WTC11 (cell line): ENCODE measurements around the gene SMO. TPM values are rescaled to one million over a fixed set of nuclear protein-coding genes. Genes with fewer than 3 reads are reported as not detected.
A peak's percentile ranks its signal among the peaks of the same experiment; 100 is the strongest.

ENCODE experiments used
- CREM ChIP-seq: sonication (generic); formaldehyde crosslinking; IDR thresholded peaks from 2 replicates; pipeline ENCODE4 v1.8.1; 2022; ENCODE audit warnings: mild to moderate bottlenecking, missing genetic modification reagents, moderate library complexity
- FOXJ3 ChIP-seq: sonication (generic); formaldehyde crosslinking; IDR thresholded peaks from 2 replicates; pipeline ENCODE4 v1.9.0; 2021; ENCODE audit warnings: missing genetic modification reagents, mild to moderate bottlenecking, borderline replicate concordance
- JUN ChIP-seq: sonication (generic); formaldehyde crosslinking; IDR thresholded peaks from 2 replicates; pipeline ENCODE4 v1.8.0; 2023; ENCODE audit warnings: mild to moderate bottlenecking, missing genetic modification reagents
- NFE2L1 ChIP-seq: sonication (generic); formaldehyde crosslinking; IDR thresholded peaks from 2 replicates; pipeline ENCODE4 v1.8.1; 2023; ENCODE audit warnings: missing genetic modification reagents
- NR3C1 ChIP-seq: sonication (generic); formaldehyde crosslinking; conservative IDR thresholded peaks from 2 replicates; pipeline ENCODE4 v1.8.1; 2023; ENCODE audit warnings: low read depth, mild to moderate bottlenecking, missing genetic modification reagents
- OVOL2 ChIP-seq: fragments of 250-450 bp; sonication (Bioruptor Pico); IDR thresholded peaks from 2 replicates; pipeline ENCODE4 v1.9.0; 2021; ENCODE audit warnings: mild to moderate bottlenecking, borderline replicate concordance
- RELA ChIP-seq: sonication (generic); formaldehyde crosslinking; IDR thresholded peaks from 2 replicates; pipeline ENCODE4 v1.8.1; 2022; ENCODE audit warnings: missing genetic modification reagents, mild to moderate bottlenecking, borderline replicate concordance
- SMAD3 ChIP-seq: sonication (generic); formaldehyde crosslinking; IDR thresholded peaks from 2 replicates; pipeline ENCODE4 v1.8.0; 2022; ENCODE audit warnings: missing genetic modification reagents, mild to moderate bottlenecking, borderline replicate concordance
- SMAD4 ChIP-seq: sonication (generic); formaldehyde crosslinking; IDR thresholded peaks from 2 replicates; pipeline ENCODE4 v1.8.0; 2022; ENCODE audit warnings: mild to moderate bottlenecking, missing genetic modification reagents
- SOX15 ChIP-seq: fragments of 250-450 bp; sonication (Bioruptor Pico); IDR thresholded peaks from 2 replicates; pipeline ENCODE4 v1.9.0; 2021; ENCODE audit warnings: mild to moderate bottlenecking
- SP1 ChIP-seq: sonication (generic); formaldehyde crosslinking; conservative IDR thresholded peaks from 2 replicates; pipeline ENCODE4 v1.8.1; 2022; ENCODE audit warnings: missing genetic modification reagents
- TEAD1 ChIP-seq: sonication (generic); formaldehyde crosslinking; IDR thresholded peaks from 2 replicates; pipeline ENCODE4 v1.8.0; 2022; ENCODE audit warnings: mild to moderate bottlenecking, missing genetic modification reagents
- ZNF263 ChIP-seq: sonication (generic); formaldehyde crosslinking; IDR thresholded peaks from 2 replicates; pipeline ENCODE4 v1.8.1; 2022; ENCODE audit warnings: low read depth, mild to moderate bottlenecking, moderate library complexity, missing genetic modification reagents
- ZNF416 ChIP-seq: fragments of 250-450 bp; sonication (Bioruptor Pico); IDR thresholded peaks from 2 replicates; pipeline ENCODE4 v1.9.0; 2021; ENCODE audit warnings: mild to moderate bottlenecking, inconsistent platforms
- total RNA-seq: library from RNA; stranded (reverse); gene quantifications from 3 replicates; pipeline ENCODE4 v1.2.3, GENCODE V29; 2021
- TF ChIP-seq, protein P1 (sequence below): sonication (generic); formaldehyde crosslinking; conservative IDR thresholded peaks from 2 replicates; pipeline ENCODE4 v1.8.1; 2023; ENCODE audit warnings: mild to moderate bottlenecking, low read depth, missing genetic modification reagents, moderate library complexity
- TF ChIP-seq, protein P2 (sequence below): sonication (generic); formaldehyde crosslinking; IDR thresholded peaks from 2 replicates; pipeline ENCODE4 v1.8.0; 2023; ENCODE audit warnings: missing genetic modification reagents
- TF ChIP-seq, protein P3 (sequence below): fragments of 250-450 bp; sonication (Bioruptor Pico); IDR thresholded peaks from 2 replicates; pipeline ENCODE4 v1.9.0; 2021; ENCODE audit warnings: mild to moderate bottlenecking, borderline replicate concordance
- TF ChIP-seq, protein P4 (sequence below): sonication (generic); formaldehyde crosslinking; IDR thresholded peaks from 2 replicates; pipeline ENCODE4 v1.8.1; 2022; ENCODE audit warnings: mild to moderate bottlenecking, moderate library complexity, missing genetic modification reagents
- TF ChIP-seq, protein P5 (sequence below): sonication (generic); formaldehyde crosslinking; IDR thresholded peaks from 2 replicates; pipeline ENCODE4 v1.8.1; 2023; ENCODE audit warnings: mild to moderate bottlenecking, missing genetic modification reagents
- TF ChIP-seq, protein P6 (sequence below): sonication (generic); formaldehyde crosslinking; IDR thresholded peaks from 2 replicates; pipeline ENCODE4 v1.8.0; 2022; ENCODE audit warnings: mild to moderate bottlenecking, missing genetic modification reagents
- TF ChIP-seq, protein P7 (sequence below): sonication (generic); formaldehyde crosslinking; IDR thresholded peaks from 2 replicates; pipeline ENCODE4 v1.8.0; 2022; ENCODE audit warnings: mild to moderate bottlenecking, missing genetic modification reagents
- TF ChIP-seq, protein P8 (sequence below): fragments of 250-450 bp; sonication (Bioruptor Pico); IDR thresholded peaks from 2 replicates; pipeline ENCODE4 v2.1.2; 2022; ENCODE audit warnings: mild to moderate bottlenecking, moderate library complexity
- TF ChIP-seq, protein P9 (sequence below): sonication (generic); formaldehyde crosslinking; IDR thresholded peaks from 2 replicates; pipeline ENCODE4 v1.8.1; 2022; ENCODE audit warnings: mild to moderate bottlenecking, missing genetic modification reagents, moderate library complexity, borderline replicate concordance

The SMO gene
- total RNA-seq, 1 experiment from 2014 or later = 56.9 TPM

DNA sequence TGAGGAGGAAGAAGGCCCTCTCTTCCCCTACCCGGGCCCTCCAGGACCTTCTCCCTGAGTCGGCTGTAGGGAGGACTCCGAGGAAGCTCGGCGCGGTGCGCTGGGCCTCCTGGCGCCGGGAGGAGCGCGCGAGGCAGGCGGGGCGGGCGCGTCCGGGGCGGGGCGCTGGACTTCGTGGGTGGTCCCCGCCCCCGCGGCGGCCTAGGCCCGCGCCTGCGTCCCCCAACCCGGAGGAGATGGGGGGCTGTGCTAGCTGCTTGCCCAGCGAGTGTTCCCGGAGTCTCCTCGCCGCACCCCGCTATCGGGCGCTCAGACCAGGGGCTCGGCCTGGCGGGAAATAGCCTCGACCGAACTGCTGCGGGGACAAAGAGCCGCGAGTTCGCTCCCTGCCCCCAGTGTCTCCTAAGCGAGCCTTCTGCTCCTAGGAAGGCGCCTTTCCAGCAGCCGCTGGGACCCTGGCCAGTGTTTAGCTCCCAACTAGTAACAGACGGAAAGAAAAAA lies 19.2 kb upstream of the SMO start (continued):
- TF ChIP-seq, protein P1, sequence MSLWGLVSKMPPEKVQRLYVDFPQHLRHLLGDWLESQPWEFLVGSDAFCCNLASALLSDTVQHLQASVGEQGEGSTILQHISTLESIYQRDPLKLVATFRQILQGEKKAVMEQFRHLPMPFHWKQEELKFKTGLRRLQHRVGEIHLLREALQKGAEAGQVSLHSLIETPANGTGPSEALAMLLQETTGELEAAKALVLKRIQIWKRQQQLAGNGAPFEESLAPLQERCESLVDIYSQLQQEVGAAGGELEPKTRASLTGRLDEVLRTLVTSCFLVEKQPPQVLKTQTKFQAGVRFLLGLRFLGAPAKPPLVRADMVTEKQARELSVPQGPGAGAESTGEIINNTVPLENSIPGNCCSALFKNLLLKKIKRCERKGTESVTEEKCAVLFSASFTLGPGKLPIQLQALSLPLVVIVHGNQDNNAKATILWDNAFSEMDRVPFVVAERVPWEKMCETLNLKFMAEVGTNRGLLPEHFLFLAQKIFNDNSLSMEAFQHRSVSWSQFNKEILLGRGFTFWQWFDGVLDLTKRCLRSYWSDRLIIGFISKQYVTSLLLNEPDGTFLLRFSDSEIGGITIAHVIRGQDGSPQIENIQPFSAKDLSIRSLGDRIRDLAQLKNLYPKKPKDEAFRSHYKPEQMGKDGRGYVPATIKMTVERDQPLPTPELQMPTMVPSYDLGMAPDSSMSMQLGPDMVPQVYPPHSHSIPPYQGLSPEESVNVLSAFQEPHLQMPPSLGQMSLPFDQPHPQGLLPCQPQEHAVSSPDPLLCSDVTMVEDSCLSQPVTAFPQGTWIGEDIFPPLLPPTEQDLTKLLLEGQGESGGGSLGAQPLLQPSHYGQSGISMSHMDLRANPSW = no peak
- peak; percentile 68; the same call in 1 of the 2 replicates for TF ChIP-seq SP1 (CRISPR knock-in tag)
- TF ChIP-seq, protein P2, sequence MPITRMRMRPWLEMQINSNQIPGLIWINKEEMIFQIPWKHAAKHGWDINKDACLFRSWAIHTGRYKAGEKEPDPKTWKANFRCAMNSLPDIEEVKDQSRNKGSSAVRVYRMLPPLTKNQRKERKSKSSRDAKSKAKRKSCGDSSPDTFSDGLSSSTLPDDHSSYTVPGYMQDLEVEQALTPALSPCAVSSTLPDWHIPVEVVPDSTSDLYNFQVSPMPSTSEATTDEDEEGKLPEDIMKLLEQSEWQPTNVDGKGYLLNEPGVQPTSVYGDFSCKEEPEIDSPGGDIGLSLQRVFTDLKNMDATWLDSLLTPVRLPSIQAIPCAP (CRISPR knock-in tag) = no peak
- TF ChIP-seq, protein P3, sequence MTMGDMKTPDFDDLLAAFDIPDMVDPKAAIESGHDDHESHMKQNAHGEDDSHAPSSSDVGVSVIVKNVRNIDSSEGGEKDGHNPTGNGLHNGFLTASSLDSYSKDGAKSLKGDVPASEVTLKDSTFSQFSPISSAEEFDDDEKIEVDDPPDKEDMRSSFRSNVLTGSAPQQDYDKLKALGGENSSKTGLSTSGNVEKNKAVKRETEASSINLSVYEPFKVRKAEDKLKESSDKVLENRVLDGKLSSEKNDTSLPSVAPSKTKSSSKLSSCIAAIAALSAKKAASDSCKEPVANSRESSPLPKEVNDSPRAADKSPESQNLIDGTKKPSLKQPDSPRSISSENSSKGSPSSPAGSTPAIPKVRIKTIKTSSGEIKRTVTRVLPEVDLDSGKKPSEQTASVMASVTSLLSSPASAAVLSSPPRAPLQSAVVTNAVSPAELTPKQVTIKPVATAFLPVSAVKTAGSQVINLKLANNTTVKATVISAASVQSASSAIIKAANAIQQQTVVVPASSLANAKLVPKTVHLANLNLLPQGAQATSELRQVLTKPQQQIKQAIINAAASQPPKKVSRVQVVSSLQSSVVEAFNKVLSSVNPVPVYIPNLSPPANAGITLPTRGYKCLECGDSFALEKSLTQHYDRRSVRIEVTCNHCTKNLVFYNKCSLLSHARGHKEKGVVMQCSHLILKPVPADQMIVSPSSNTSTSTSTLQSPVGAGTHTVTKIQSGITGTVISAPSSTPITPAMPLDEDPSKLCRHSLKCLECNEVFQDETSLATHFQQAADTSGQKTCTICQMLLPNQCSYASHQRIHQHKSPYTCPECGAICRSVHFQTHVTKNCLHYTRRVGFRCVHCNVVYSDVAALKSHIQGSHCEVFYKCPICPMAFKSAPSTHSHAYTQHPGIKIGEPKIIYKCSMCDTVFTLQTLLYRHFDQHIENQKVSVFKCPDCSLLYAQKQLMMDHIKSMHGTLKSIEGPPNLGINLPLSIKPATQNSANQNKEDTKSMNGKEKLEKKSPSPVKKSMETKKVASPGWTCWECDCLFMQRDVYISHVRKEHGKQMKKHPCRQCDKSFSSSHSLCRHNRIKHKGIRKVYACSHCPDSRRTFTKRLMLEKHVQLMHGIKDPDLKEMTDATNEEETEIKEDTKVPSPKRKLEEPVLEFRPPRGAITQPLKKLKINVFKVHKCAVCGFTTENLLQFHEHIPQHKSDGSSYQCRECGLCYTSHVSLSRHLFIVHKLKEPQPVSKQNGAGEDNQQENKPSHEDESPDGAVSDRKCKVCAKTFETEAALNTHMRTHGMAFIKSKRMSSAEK (CRISPR knock-in tag) = no peak
- no peak for TF ChIP-seq SOX15
- TF ChIP-seq, protein P4, sequence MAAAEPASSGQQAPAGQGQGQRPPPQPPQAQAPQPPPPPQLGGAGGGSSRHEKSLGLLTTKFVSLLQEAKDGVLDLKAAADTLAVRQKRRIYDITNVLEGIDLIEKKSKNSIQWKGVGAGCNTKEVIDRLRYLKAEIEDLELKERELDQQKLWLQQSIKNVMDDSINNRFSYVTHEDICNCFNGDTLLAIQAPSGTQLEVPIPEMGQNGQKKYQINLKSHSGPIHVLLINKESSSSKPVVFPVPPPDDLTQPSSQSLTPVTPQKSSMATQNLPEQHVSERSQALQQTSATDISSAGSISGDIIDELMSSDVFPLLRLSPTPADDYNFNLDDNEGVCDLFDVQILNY = peak; percentile 89
- TF ChIP-seq, protein P5, sequence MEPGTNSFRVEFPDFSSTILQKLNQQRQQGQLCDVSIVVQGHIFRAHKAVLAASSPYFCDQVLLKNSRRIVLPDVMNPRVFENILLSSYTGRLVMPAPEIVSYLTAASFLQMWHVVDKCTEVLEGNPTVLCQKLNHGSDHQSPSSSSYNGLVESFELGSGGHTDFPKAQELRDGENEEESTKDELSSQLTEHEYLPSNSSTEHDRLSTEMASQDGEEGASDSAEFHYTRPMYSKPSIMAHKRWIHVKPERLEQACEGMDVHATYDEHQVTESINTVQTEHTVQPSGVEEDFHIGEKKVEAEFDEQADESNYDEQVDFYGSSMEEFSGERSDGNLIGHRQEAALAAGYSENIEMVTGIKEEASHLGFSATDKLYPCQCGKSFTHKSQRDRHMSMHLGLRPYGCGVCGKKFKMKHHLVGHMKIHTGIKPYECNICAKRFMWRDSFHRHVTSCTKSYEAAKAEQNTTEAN (CRISPR knock-in tag) = 0 out of 2 replicates have a peak, but pooled peaks have one; percentile 36
- TF ChIP-seq, protein P6, sequence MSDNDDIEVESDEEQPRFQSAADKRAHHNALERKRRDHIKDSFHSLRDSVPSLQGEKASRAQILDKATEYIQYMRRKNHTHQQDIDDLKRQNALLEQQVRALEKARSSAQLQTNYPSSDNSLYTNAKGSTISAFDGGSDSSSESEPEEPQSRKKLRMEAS (CRISPR knock-in tag) = no peak
- 0 out of 2 replicates have a peak, but pooled peaks have one; percentile 22 for TF ChIP-seq JUN
- no peak for TF ChIP-seq NFE2L1 (CRISPR knock-in tag)
- TF ChIP-seq, protein P7, sequence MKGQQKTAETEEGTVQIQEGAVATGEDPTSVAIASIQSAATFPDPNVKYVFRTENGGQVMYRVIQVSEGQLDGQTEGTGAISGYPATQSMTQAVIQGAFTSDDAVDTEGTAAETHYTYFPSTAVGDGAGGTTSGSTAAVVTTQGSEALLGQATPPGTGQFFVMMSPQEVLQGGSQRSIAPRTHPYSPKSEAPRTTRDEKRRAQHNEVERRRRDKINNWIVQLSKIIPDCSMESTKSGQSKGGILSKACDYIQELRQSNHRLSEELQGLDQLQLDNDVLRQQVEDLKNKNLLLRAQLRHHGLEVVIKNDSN (CRISPR knock-in tag) = no peak
- TF ChIP-seq TEAD1 = peak; percentile 43; the same call in 1 of the 2 replicates
- TF ChIP-seq RELA (CRISPR knock-in tag) = no peak
- TF ChIP-seq SMAD3 (CRISPR knock-in tag) = no peak
- TF ChIP-seq NR3C1 (CRISPR knock-in tag) = no peak
- no peak for TF ChIP-seq SMAD4 (CRISPR knock-in tag)
- TF ChIP-seq, protein P8, sequence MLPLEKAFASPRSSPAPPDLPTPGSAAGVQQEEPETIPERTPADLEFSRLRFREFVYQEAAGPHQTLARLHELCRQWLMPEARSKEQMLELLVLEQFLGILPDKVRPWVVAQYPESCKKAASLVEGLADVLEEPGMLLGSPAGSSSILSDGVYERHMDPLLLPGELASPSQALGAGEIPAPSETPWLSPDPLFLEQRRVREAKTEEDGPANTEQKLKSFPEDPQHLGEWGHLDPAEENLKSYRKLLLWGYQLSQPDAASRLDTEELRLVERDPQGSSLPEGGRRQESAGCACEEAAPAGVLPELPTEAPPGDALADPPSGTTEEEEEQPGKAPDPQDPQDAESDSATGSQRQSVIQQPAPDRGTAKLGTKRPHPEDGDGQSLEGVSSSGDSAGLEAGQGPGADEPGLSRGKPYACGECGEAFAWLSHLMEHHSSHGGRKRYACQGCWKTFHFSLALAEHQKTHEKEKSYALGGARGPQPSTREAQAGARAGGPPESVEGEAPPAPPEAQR = no peak
- 0 out of 2 replicates have a peak, but pooled peaks have one; percentile 49 for TF ChIP-seq CREM (CRISPR knock-in tag)
- TF ChIP-seq OVOL2 (CRISPR knock-in tag) = no peak
- no peak for TF ChIP-seq FOXJ3 (CRISPR knock-in tag)
- peak; percentile 99 for TF ChIP-seq ZNF263 (CRISPR knock-in tag)
- 0 out of 2 replicates have a peak, but pooled peaks have one; percentile 58 for TF ChIP-seq ZNF416
- TF ChIP-seq, protein P9, sequence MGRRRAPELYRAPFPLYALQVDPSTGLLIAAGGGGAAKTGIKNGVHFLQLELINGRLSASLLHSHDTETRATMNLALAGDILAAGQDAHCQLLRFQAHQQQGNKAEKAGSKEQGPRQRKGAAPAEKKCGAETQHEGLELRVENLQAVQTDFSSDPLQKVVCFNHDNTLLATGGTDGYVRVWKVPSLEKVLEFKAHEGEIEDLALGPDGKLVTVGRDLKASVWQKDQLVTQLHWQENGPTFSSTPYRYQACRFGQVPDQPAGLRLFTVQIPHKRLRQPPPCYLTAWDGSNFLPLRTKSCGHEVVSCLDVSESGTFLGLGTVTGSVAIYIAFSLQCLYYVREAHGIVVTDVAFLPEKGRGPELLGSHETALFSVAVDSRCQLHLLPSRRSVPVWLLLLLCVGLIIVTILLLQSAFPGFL (CRISPR knock-in tag) = no peak
